ENCODE results near the gene MZT1. TPM values are rescaled to one million over a fixed set of nuclear protein-coding genes. Genes with fewer than 3 reads are reported as not detected.
A peak's percentile ranks its signal among the peaks of the same experiment; 100 is the strongest.
"Not testable (repeated sequence)": the region's sequence is repeated elsewhere in the genome, so short reads cannot be mapped to it uniquely, and the experiment has no call there.

The MZT1 gene, protein sequence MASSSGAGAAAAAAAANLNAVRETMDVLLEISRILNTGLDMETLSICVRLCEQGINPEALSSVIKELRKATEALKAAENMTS
- 26.1 TPM for polyA plus RNA-seq (2013, experiment 1 of 2; ENCODE audit: insufficient read length)
- polyA plus RNA-seq (2013, experiment 2 of 2; ENCODE audit: insufficient read length) = 27.9 TPM

DNA sequence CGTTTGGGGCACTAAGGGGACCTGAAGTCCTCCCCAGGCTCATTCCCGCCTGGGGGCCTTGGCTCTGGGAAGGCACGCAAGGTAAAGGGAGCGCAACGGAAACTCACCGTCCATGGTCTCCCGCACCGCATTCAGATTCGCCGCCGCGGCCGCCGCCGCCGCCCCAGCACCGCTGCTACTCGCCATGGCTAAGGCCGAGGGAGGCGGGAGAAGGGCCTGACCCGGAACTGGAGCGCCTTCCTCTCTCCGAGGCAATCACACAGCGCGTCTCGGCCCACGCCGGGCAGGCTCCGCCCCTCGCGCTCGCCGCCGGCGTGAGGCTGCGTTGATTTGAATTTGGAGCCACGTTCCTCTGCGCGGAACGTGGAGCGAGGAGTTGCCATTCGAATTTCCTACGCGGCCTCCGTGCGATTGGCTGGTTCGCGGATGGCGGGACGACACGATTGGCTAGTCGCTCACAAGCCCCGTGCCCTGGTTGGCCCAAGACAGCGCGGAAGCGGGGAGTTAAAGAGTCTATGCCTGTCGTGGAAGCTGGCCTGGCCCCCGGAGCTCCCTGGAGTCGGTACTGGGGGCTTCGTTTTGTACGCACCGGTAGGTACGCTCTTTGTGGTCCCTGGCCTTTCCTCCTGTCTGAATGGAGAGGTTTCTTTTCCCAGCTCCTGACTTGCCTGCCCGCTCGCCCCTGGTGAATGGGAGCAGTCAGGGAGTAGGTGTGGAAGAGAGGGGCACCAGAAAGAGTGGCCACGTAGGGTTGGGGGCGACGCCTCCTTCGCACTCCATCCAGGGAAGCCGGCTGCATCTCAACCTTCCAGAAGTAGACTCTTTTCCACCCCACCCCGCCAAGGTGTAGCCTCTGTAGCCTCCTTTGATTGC, at the start of gene MZT1, which contains the start of gene BORA:
MZT1 (minus strand) TSS at position 213 of the 873 bp plus-strand sequence; CDS start at position 186, 27 bp downstream.
BORA (plus strand) TSS at position 507 of the 873 bp plus-strand sequence. CDS start 1,018 bp downstream, outside the sequence.
- DNase-seq = peak; percentile 98

DNA sequence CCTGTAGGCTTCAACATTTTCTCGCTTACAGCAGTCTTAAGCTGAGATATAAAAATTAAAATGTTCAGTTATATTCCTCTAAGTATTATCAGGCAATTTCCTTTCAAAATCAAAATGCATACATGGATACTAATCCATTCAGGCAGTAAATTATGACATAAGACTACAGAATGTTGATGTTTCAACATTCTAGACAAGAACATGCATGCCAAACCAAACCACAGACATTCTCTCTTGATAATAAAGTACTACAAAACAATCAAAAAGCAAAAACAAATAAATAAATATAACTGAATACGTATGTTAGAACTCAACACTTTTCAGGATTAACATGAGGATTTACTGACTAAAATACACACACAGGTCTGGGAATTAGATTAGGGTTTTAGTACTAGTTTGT, 46.6 kb upstream of the MZT1 start:
- peak; percentile 1 for DNase-seq

DNA sequence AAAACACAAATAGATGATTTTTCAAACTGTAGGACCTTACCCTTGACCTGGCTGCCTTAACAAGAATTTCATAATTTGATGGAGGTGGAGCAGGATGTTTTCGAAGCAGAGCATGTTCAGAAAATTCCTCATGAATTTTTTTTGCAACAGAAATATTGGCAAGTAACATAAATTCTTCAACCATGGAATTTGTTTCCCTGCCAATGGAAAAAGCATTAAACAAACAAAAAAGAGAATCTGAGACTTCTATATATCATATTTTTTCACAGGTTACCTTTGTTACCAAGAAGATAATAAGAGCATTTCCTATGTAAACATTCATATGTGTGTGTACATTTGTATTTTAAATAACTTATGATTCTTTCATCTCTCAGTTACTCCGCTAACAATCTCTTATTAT, 36.0 kb upstream of the MZT1 start:
- DNase-seq = peak; percentile 3

DNA sequence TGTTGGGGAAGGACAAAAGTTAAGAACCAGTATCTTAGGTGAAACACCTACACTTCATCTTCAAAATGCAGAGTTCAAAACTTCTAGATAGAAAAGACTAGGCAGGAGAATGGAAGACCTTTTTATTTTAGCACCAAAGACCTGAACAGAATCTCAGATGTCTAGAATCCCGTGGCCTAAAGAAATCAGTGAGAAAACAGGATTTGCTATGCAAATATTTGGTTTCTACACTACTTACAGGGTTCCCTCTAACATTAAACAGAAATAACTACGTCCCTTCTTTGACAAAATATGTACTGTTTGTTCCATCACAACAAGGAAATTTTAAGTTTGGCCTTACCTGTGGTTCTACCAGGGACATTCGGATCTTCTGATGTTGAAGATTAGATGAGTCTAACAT, 32.8 kb upstream of the MZT1 start:
- DNase-seq = no peak

DNA sequence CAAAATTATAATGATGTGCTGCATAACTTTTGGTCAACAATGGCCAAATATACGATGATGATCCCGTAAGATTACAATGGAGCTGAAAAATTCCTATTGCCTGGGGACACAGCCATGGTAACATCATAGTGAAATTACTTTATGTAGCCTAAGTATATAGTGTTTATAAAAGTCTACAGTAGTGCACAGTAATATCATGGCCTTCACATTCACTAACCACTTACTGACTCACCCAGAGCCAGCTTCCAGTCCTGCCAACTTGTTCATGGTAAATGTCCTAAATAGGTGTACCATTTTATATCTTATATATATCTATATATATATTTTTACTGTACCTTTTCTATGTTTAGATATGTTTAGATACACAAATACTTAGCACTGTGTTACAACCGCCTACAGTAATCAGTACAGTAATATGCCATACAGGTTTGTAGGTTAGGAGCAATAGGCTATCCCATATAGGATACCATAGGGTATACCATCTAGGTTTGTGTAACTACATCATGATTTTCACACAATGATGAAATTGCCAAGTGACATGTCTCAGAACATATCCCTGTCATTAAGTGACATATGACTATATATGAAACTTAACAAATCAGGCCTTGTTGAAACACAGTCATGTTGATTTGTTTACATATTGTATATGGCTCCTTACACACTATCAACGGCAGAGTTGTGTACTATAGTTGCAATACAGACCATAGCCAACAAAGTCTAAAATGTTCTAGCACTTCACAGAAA, 30.5 kb upstream of the MZT1 start:
- DNase-seq = no peak

DNA sequence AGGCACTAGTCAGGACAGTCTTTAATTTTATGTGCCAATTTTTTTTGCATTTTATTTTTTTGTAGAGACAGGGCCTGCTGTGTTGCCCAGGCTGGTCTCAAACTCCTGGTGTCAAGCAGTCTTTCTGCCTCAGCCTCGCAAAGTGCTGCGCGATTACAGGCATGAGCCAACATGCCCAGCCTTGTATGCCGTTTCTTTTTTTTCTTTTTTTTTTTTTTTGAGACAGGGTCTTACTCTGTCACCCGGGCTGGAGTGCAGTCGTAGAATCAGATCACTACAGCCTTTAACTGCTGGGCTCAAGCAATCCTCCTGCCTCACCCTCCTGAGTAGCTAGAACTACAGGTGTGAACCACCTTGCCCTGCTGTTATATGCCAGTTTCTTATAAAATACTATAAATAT, 26.7 kb upstream of the MZT1 start:
- no peak for DNase-seq

DNA sequence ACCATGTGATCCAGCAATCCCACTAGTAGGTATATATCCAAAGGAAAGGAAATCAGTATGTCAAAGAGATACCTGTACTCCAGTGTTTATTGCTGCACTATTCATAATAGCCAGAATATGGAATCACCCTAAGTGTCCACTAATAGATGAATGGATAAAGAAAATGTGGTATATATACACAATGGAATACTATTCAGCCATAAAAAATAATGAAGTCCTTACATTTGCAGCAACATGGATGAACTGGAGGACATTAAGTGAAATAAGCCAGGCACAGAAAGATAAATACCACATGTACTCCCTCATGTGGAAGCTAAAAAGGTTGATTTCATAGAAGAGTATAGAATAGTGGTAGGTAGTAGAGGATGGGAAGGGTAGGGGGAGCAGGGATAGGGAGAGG, 23.8 kb upstream of the MZT1 start:
- no peak for DNase-seq

DNA sequence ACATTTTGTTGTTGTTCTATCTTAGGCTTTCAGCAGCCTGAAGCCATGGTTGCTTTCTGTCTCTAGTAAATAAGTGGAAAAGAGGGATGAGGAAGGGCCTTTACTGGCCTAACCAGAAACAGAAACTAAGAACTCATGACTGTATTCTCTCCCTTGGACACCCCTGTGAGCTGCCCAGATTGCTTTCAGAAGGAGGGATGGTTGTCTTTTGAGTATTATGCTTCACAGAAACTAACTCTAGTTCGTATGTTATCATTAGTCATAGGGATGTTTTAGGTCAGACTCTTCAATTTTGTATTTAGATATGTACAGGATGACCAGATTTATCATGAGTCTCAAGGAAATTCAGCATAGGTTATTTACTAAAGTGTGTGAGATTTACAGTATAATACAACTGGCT, 17.8 kb upstream of the MZT1 start:
- no peak for DNase-seq

DNA sequence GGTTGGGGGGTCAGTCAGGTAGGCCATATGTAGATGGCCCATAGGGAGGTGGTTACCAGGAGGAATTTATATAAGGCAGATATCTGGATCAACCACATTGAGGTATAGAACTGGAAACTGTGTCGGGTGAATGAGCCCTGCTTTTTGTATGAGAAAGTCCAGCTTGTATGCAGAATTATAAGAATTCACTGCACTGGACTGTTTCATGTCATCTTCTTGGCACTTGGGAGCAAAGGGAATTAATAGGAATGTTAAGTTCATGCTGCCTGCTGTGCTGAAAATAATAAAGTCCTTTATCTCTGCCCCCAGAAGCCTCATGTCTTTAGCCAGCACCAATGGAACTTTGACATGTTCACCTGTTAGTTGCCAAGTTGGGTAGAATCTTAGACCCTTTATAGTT, 12.6 kb upstream of the MZT1 start:
- DNase-seq = no peak

DNA sequence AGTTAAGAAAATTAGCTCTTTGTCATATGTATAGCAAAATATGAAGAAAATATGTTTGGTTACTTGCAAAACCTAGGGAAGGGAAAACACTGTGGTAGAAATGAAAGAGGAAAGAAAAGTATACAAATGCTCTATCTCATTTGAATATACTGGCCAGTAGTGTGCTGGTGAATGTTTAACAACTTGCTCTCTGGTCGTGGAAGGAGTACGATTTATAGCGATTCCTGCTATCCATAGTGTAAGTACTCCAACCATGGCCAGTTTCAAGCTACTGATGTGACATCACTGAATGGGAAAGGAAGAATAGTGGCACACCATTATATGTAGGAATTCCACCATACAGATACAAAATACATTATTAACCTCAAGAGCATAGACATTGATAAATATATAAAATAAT, 9.6 kb upstream of the MZT1 start:
- no peak for DNase-seq

DNA sequence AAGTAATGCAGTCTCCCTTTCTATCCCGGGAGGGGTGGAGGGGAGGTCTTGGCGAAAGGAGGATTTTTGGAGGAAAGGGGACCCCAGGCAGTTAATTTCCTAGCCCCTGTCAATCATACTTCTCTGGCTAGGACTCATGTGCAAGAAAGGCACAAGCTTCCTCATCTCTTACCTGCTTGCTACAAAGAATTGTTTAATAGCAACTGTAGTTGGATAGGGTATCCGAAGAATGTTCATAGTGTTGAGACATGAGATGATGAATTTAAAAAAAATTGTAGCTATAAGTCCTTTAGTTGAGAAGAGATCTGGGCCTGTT, 819 bp upstream of the MZT1 start:
- no peak for DNase-seq

DNA sequence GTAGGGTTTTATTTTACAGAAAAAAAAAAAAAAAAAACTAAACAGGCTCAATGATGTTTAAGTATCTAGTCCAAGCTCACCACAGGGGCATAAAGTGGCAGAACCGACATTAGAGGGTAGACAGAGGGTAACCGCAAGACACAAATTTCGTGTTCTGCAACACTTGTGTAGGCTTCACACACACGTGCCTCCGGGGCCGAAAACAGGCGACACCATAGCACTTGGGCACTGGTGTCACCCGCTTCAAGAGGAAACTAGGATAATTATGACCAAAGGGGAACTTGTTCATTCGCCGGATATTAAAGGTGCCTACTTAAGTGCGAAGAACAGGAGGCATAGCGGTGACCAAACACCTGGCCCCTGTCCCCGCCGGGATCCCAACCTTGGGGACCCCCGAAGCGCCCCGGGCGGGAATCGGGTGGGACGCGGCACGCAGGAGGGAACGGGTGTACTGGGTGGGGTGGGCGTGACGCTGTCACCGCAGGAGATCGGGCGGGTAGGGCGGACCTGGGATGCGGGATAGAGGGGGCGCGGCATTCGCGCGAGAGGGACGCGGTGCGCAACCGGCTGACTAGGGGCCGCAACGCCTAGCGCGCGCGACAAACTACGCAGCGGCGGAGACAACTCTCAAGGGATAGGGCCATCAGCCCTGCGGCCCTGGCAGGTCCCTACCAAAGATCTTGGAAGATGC, 558 bp downstream of the MZT1 start:
- DNase-seq = peak; percentile 1

DNA sequence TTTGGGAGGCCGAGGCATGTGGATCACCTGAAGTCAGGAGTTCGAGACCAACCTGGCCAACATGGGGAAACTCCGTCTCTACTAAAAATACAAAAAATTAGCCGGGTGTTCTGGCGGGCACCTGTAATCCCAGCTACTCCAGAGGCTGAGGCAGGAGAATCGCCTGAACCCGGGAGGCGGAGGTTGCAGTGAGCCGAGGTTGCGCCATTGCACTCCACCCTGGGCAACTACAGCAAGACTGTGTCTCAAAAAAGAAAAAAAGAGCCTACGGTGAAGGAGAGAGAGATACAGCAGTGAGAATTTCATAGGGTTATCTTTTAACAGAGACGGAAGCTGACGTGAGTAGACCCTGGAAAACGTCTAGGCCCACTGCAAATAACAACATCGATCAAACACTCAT, 1.2 kb downstream of the MZT1 start:
- not testable (repeated sequence) for DNase-seq

DNA sequence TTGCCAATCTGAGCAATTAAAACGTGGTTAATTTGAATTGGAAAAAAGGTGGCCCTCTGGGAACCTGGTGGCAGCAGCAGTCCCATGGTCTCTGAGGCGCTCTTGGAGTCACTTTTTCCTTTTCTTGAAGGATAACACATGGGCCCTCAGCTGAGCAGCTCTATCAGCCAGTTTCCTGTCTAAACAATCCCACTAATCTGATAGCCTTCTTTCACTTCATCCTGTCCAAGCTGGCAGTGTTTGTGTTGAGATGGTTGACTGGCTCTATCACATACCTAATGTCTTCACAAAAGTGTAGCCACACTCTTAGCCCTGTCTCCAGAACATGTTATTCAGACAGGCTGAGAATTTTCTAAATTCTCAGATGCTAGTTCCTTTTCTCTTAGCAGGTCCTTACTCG, 10.7 kb downstream of the MZT1 start:
- DNase-seq = no peak

DNA sequence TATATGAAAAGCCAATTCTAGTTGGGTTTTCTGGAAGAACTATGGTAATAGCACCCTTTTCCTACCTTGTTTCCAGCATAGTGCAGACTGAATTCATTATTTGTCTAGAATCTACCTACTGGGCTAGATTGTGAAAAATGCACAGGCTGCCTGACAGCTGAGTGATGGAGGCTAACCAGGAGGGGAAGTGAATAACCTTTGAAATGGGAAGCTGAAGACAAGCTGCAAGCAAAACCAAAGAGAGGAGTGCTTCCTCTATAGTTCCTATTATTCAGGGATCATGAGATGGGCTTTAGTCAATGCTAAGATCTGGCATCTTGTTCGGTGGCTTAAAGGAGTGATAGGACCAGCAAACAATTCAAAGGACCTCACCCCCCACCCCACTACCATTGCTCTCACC, 26.9 kb downstream of the MZT1 start:
- no peak for DNase-seq

DNA sequence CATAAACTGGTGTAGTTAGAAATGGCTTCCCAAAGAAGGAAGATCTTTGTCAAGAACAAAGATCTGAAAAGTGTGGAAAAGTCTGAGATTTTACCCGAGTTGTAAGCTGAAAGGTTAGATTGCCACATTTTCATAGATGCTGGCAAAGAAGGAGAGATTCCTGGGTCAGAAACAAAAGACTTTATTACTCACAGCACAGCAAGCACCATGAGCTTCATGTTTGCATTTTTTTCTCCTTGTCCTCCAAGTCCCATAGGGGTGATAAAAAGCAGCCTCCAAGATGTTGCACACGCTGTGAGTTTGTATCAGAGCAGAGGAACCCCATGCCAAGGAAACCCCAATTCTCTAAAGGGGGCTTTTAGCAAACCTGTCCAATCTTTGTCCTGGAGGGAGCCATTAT, 29.3 kb downstream of the MZT1 start:
- no peak for DNase-seq

DNA sequence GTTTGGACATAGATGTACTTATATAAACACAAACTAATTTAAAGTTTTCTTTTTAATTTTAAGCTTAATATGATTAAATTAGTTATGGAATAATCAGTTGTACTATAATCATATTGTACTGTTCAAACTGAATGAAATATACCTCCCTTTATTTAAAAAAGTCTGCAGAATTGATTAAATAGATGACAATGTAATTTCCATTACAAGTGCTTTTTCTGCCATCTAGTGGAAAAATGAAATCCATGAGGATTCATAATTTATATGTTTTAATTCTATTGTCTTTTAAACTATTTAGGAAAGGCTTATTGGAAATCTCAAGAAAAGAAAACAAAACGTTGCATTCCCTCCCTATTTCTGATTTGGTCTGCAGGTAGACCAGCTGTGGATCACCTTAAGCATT, 30.9 kb downstream of the MZT1 start:
- peak; percentile 24 for DNase-seq

DNA sequence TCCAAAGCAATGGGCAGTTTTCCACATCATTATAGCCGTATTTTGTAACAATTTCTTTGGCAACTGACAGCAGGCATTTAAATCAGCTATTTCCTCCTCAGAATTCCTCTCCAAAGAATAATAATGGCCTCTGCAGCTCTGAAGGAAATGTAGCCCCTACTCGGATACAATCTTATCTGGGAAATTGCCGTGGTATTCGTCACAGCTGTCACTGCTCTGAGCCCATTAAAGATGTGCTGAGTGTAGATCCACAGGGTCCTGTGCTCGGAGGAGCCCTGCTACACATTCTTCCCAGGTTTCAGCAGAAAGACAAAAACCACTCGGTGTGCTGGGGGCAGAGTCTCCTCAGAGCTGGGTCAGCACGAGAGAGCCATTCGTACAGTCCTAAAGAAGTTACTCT, 33.1 kb downstream of the MZT1 start:
- no peak for DNase-seq

DNA sequence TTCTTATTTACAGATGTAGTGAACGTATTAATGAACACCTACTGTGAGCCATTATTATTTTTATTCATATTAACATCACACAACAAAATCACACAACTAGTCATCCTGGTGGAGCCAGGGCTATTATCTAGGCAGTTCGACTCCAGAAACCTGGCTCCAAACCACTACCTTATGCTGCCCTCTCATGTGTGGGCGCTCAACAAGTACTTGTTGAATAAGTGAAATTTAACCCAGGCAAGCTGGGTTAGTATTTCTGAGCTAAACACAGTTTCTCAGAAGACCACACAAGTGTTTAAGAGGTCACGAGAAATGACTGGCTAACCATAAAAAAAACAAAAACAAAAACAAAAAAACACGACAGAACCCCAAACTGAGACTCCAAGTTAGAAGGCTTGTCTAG, 33.6 kb downstream of the MZT1 start:
- no peak for DNase-seq

DNA sequence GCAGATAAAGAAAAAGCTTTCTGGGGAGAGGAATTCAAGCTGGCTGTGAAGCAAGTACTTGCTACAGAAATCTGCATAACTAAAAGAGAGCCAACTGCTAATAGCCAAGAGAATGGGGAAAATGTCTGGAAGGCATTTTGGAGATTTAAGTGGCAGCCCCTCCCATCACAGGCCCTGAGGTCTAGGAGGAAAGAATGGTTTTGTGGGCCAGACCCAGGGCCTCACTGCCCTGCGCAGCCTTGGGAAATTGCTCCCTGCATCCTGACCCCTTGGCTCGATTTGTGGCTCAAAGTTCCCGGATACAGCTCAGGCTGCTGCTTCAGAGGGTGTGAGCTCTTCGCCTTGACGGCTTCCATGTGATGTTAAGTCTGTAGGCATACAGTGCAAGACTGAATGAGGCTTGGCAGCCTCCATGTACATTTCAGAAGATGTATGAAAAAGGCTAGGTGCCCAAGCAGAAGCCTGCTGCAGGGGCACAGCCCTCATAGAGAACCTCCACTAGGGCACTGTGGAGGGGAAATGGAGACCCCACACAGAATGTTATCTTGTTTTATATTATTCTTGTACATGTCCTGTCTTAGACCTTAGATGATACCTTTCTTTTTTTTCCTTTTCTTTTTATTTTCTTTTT, 34.4 kb downstream of the MZT1 start:
- no peak for DNase-seq

DNA sequence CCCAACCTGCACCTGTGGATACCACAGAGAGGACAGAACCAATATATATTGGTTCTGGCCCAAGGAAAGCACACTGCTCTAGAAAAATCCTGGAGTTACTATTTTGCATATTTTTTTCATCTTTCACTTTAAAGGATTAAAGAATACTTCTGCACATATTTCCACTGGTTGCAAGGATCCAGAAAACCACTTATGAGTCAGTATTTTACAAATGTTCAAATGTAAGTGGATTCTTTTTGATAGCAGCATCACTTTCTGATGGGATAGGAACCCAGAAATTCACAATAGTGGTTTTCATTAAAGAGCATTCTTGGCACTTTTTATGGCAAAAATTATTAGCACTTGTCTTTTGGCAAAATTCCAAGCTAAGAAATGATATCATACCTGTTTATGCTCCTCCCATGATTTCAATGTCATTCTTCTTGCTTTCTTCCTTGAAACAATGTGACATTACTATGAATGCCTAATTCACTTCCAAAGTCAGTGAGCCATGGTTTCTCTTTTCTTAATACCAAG, 38.2 kb downstream of the MZT1 start:
- DNase-seq = peak; percentile 9

DNA sequence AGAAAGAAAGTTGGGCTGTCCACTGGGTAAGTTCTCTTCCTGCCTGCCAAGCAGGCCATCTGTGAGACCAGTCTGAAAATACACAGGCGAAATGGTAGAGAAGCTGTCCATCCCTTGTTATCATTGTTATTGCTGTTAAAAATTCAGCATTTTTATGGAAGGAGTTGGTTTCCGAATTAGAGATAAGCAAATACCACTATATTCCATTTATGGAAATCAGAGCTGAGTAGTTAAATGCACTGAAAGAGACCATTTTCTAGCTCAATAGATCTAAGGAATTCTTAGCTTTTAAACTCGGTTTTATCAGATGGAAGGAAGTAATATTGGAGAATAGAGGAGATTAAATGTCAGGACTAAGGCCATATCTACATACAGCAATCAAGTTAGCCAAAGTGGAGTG, 40.7 kb downstream of the MZT1 start:
- DNase-seq = no peak

Measured in fibroblast of skin of scalp (primary cell).